ENCODE data around the gene MYBBP1A.

MYBBP1A gene

DNA sequence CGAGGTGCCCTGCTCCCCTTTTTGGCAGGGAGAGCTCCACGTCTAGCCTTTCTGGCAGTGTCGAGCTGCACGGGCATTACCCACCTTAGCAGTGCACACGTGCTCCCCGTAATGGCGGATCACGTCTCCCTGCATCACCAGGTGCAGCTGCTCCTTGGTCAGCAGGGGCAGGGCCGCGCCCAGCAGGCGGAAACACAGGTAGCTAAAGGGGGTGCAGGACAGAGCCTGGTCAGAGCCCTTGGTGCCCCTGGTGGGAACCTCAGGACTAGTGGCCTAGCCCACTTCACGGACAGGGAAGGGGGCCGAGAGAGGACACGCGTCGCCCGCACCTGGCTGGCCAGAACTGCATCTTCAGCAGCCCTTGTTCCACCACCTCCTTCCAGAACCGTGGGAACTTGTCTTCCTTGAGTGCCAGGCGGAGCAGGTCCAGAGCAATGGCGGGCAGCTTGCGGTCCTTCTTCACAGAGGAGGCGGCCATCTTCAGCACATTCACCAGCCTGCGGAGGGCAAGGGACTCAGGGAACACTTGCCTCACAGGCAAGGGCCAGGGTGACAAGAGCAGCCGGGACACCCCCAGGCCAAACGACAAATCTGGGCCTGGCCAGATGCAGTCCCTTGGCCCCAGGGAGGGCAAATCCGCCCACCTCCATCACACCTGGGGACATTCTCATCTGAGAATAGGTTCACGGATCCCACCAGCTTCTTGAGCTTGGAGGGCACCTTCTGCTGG is 3.2 kb downstream of the MYBBP1A start:
- Histone ChIP-seq H3K36me3 (ENCODE audit: insufficient read depth, low read length) (peaks cover 30% of the 10 kb centered on the region), H3K9ac (ENCODE audit: low read depth, low read length) (no peak overlapping the region), H3K4me1 (ENCODE audit: insufficient read depth, low read length) (peaks cover 12% of the 10 kb centered on the region; the same call in 1 of the 2 replicates), H3K9me3 (ENCODE audit: control insufficient read depth, insufficient read depth, low read length) (no peaks in the 10 kb centered on the region)

DNA sequence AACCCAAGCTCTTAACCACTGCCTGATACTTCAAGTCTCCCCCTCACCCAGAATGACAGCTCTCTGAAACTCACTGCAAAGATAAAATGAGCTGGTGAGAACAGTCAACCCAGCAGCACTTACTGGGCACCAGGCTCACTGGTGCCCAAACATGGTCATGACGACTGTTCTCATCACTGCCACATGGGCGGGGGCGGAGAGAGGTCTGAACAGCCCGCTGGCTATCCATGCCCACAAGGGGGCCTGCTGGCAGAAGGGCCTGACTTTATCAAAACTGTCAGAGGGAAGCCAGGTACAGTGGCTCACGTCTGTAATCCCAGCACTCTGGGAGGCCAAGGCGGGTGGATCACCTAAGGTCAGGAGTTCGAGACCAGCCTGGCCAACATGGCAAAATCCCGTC is 4.0 kb downstream of the MYBBP1A start:
- H3K36me3 ChIP-seq (ENCODE audit: insufficient read depth, low read length), result peaks cover 31% of the 10 kb centered on the region
- H3K9ac ChIP-seq (ENCODE audit: low read depth, low read length), result no peak overlapping the region
- no peaks in the 10 kb centered on the region for H3K9me3 ChIP-seq (ENCODE audit: control insufficient read depth, insufficient read depth, low read length)
- peaks cover 10% of the 10 kb centered on the region; the same call in 1 of the 2 replicates for H3K4me1 ChIP-seq (ENCODE audit: insufficient read depth, low read length)

DNA sequence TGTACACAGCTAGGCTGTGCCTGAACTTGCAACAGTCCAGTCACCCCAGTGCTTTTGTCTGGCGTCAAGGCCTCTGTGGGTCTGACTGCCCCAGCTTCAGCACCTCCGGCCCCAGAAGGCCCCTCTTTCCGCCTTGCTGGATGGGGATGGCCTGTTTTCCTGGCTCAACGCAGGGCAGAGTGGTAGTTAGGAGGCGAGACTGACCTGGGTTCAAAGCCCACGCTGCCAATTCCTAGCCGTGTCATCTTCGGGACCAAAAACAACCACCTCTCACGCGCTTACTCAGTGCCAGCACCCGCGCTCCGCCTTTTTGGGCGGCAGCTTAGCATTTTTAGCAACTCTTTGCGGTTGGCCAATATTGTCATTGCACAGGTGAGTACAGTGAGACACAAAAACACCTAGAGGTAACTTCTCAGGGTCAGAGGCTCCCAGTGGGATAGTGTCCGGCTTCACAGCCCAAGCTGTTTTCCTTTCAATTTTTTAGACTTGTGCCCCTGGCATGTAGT is 4.6 kb downstream of the MYBBP1A start:
- Histone ChIP-seq H3K4me1 (ENCODE audit: insufficient read depth, low read length) (peaks cover 8% of the 10 kb centered on the region; the same call in 1 of the 2 replicates), H3K9ac (ENCODE audit: low read depth, low read length) (no peak overlapping the region), H3K36me3 (ENCODE audit: insufficient read depth, low read length) (peaks cover 31% of the 10 kb centered on the region), H3K9me3 (ENCODE audit: control insufficient read depth, insufficient read depth, low read length) (no peaks in the 10 kb centered on the region)

DNA sequence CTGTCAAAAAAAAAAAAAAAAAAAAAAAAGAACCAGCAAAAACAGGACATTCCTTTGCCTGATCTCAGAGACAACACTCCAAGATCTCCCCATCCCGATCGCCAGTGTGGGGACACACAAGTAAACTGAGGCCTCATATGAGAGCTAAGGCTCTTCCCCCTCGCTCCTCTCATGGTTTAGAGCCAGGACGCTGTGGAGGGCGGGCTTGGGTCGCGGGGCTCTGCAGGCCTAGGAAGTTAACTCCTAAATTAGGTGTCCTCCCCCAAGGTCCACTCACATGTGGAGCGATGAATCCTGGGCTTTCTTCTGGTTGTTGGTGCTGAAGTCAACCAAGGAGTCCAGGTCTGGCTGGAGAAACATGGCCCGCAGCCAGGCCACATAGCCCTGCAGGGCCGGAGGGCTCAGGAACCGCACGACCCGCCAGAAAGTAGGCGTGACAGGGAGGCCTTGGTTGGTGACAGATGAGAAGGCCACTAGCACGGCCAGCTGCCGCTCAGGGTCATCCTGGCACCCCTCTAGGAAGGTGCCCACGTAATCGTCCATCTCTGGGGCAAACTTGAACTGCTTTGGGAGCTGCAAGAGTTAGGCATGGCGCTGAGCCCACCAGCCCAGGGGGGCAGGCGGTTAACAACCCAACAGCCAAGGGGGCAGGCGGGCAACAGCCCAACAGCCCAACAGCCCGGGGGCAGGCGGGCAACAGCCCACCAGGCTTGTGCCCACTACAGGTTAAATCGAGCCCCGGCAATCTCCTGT is 5.2 kb downstream of the MYBBP1A start:
- Histone ChIP-seq H3K9me3 (ENCODE audit: control insufficient read depth, insufficient read depth, low read length) (no peaks in the 10 kb centered on the region), H3K9ac (ENCODE audit: low read depth, low read length) (no peak overlapping the region), H3K4me1 (ENCODE audit: insufficient read depth, low read length) (peaks cover 8% of the 10 kb centered on the region; the same call in 1 of the 2 replicates), H3K36me3 (ENCODE audit: insufficient read depth, low read length) (peaks cover 31% of the 10 kb centered on the region)

DNA sequence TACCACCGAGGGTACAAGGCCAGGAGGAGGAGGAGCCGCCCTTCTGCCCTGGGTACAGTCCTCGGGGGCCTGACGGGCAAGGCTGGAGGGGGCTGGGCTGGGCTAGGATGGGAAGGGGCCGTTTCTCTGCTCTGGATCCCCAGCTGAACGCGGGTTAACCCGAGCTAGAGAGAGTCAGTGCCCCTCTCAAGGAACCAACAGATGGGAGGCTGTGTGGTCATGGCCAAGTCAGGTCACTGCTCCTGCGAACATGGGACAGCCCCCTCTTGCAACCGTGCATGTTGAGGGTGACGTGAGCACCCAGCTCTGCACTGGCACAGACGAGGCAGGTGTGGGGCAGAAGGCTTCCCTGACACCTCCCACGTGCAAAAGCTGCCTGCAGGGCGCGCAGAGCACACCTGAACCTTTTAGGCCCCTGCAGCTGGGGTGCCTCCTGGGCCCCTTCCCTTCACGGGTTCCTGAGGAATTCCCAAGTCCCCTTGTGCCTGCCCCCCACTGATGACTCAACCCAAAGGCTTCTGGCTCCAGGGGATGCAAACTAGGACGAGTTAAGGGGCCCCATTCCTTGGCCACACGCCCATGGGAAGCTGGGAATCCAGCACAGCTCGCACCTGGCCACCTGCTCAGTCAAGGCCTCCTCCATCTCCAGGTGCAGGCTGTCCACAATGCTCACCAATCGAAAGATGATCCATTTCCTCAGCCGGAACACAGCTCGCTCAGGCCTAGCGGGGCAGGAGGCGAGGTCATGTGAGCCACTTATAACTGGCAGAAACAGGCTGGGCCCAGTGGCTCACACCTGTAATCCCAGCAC is 6.3 kb downstream of the MYBBP1A start:
- Histone ChIP-seq H3K36me3 (ENCODE audit: insufficient read depth, low read length) (peaks cover 31% of the 10 kb centered on the region), H3K9ac (ENCODE audit: low read depth, low read length) (no peak overlapping the region)

DNA sequence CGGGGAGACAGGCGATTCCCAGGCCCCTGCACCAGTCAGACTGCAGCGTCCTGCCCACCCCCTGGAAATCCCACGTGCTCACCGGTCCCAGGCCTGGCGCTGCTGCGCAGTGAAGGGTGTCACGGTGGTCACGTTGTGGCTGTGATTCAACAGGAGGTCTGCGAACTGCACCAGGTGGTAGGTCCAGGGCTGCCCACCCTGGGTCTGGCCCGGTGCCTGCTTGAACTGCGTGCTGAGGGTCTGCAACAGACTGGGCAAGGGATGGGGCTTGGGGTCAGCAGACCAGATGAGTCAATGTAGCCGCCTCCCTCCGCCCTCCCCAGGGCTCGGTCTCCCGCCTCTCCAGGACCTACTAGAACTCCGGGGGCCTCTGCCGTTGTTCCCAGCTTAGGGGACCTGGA is 7.1 kb downstream of the MYBBP1A start:
- peaks cover 25% of the 10 kb centered on the region for H3K36me3 ChIP-seq (ENCODE audit: insufficient read depth, low read length)
- H3K4me1 ChIP-seq (ENCODE audit: insufficient read depth, low read length), result peaks cover 2% of the 10 kb centered on the region; the same call in 1 of the 2 replicates

More for the DNA sequence above, 6.3 kb downstream of the MYBBP1A start:
- Histone ChIP-seq H3K9me3 (ENCODE audit: control insufficient read depth, insufficient read depth, low read length) (no peaks in the 10 kb centered on the region), H3K4me1 (ENCODE audit: insufficient read depth, low read length) (peaks cover 4% of the 10 kb centered on the region; the same call in 1 of the 2 replicates)

DNA sequence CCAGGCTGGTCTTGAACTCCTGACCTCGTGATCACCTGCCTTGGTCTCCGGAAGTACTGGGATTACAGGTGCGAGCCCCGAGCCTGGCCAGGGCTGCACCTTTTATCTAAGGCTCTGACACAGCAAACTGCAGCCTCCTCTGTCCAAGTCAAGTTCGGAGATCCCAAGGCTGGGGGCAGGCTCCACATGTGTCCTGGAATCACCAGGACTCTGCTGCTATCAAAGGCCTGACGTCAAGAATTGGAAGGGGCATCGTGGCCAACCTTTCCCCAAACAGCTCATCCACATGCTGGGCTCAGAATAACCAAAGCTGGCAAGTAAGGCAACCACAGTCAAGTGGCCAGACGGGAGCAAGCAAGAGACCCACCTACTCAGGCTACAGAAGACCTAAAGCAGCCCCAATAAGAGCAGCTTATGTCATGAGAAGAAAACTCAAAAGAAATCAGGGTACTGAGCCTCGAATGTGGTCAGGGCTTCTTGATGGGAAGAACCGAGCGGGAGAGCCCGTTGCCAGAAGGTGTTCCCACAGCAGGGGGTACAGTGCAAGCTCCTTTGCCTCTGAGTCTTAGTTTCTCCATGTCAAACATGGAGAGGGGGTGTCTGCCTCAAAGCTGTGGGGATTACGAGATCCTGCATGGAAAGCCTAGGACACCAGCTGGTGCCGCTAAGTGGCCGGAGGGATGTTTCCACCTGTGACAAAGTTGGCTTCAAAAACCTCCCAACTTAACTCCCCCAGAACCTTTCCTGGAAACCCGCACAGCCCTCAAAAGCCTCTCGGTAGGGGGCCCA is 7.9 kb downstream of the MYBBP1A start:
- no peaks in the 10 kb centered on the region for H3K9me3 ChIP-seq (ENCODE audit: control insufficient read depth, insufficient read depth, low read length)
- peaks cover 22% of the 10 kb centered on the region for H3K36me3 ChIP-seq (ENCODE audit: insufficient read depth, low read length)
- H3K9ac ChIP-seq (ENCODE audit: low read depth, low read length), result no peak overlapping the region
- peaks cover 2% of the 10 kb centered on the region; the same call in 1 of the 2 replicates for H3K4me1 ChIP-seq (ENCODE audit: insufficient read depth, low read length)

More for the DNA sequence above, 7.1 kb downstream of the MYBBP1A start:
- no peak overlapping the region for H3K9ac ChIP-seq (ENCODE audit: low read depth, low read length)
- H3K9me3 ChIP-seq (ENCODE audit: control insufficient read depth, insufficient read depth, low read length), result no peaks in the 10 kb centered on the region

DNA sequence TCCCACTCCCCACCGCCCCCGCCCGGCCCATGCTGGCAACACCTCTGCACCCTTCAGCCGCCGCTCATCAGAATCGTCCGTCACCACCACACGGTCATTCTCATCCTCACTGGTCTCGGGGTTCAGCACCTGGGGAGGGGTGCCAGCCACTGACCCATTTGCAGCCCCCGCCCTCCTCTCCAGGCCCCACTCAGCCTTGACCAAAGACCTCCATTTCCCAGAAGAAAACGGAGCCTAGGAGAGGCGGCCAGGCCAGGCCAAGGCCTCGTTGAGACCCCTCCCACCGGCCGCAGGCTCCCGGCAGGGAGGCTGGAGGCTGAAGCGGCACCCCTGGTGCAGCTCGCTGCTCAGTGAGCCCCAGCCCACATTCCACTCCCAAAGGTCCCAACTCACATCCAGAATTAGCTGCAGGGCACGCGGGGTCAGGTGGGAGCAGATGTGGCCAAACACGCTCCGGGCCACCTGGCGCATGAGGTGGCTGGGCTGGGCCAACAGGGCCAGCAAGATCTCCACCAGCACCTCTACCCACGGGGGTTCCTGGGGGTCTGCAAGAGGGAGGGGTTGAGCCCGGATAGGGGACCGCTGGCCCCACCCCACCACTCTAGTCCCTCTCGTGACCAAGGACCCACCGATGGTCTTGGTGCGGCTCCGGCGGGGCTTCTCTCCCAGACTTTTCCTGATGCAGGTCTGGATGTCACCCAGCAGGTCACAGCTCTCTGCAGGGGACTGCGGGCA is 9.8 kb downstream of the MYBBP1A start:
- Histone ChIP-seq H3K36me3 (ENCODE audit: insufficient read depth, low read length) (peaks cover 22% of the 10 kb centered on the region), H3K9me3 (ENCODE audit: control insufficient read depth, insufficient read depth, low read length) (no peaks in the 10 kb centered on the region), H3K9ac (ENCODE audit: low read depth, low read length) (no peak overlapping the region), H3K4me1 (ENCODE audit: insufficient read depth, low read length) (peaks cover 2% of the 10 kb centered on the region; the same call in 1 of the 2 replicates)

DNA sequence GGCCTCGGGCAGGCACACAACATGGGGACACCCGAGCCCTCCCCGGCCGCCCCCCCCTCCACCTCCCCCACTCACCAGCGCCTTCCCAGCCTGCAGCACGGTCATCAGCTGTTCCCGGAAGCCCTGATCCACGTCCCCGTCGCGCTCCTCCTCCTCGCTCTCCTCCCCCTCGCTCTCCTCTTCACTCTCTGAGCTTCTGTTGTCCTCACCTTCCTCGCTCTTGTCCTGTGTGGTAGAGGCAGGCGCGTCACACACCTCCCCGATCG is 10.3 kb downstream of the MYBBP1A start:
- peaks cover 20% of the 10 kb centered on the region for H3K36me3 ChIP-seq (ENCODE audit: insufficient read depth, low read length)
- H3K4me1 ChIP-seq (ENCODE audit: insufficient read depth, low read length), result peaks cover 2% of the 10 kb centered on the region; the same call in 1 of the 2 replicates

DNA sequence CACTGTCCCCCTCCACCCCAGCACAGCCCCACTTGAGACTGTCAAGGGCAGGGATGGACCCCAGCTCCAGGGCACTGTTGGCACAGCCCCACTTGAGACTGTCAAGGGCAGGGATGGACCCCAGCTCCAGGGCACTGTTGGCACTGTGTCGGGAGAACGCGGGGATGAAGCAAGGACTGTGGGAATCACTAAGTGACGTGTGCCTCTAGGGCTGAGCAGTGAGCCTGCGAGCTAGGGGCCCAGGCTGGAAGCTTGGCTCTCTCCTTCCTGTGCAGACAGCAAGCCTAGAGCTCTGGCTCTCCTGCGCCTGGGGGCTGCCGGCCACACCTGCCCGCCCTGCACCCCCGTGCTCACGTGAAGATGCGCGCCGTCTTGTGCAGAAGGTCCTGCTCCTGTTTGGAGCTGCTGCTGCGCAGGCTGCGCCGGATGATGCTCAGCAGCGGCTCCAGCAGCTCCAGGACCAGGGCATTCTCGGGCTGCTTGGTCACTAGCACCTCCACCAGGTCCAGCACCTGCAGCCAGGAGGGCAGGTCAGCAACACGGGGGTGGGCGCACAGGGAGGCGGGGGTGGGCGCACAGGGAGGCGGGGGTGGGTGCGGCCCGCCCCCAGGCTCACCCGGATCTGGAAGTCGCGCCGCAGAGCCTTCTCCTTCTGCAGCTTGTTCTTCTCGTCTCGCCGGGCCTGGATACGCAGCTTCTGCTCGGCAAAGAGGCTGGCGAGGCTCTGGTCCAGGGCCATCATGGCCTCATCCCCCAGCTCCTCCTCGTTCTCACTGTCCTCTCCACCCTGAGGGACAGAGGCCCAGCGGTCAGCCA is 10.8 kb downstream of the MYBBP1A start:
- Histone ChIP-seq H3K4me1 (ENCODE audit: insufficient read depth, low read length) (peaks cover 2% of the 10 kb centered on the region; the same call in 1 of the 2 replicates), H3K9ac (ENCODE audit: low read depth, low read length) (no peak overlapping the region), H3K9me3 (ENCODE audit: control insufficient read depth, insufficient read depth, low read length) (no peaks in the 10 kb centered on the region), H3K36me3 (ENCODE audit: insufficient read depth, low read length) (peaks cover 16% of the 10 kb centered on the region)

More for the DNA sequence above, 10.3 kb downstream of the MYBBP1A start:
- Histone ChIP-seq H3K9ac (ENCODE audit: low read depth, low read length) (no peak overlapping the region), H3K9me3 (ENCODE audit: control insufficient read depth, insufficient read depth, low read length) (no peaks in the 10 kb centered on the region)

DNA sequence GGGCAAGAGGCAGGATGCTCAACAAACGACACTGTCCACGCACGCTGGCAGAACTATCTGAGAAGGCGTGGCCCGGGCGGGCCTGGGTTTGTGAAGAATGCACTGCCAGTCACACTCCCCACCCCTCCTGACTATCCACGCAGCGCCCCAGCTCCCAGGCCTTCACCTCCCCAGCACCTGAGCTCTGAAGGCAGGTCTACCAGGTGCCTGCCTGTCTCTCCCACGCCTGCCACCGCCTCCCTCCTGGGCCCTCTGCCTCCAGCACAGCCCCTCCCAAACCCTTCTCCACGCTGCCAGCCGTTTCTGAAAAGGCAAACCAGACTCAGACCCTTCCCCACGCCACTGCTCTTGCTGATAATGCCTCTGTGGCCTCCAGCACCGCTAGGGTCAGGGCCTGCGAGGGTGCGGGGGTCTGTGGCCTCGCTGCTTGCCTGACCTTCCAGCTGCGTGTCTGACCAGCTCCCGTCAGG is 11.6 kb downstream of the MYBBP1A start:
- H3K36me3 ChIP-seq (ENCODE audit: insufficient read depth, low read length), result peaks cover 11% of the 10 kb centered on the region
- H3K9ac ChIP-seq (ENCODE audit: low read depth, low read length), result no peak overlapping the region
- H3K9me3 ChIP-seq (ENCODE audit: control insufficient read depth, insufficient read depth, low read length), result no peaks in the 10 kb centered on the region
- no peaks in the 10 kb centered on the region for H3K4me1 ChIP-seq (ENCODE audit: insufficient read depth, low read length)

DNA sequence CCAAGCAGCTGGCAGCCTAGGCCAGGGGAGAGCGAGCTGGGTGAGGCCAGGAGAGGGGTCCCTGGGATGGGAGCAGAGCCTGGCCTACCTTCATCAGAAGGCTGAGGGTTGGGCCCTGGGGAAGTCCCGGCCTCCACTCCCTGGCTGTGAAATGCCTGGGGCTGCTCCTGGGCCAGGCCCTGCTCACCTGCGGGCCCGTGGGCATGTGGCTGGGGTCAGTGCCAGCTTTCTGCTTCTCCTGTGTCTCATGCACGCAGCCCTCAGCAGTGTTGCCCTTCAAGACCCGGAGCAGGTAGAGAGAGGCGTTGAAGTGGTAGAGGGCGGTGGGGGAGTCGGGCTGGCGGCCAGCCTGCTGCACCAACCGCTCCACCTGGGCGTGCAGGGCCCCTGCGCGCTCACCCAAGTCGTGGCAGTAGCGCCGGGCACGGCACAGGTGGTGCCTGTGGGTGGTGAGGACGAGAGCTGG is 12.4 kb downstream of the MYBBP1A start:
- no peak overlapping the region for H3K9ac ChIP-seq (ENCODE audit: low read depth, low read length)
- H3K36me3 ChIP-seq (ENCODE audit: insufficient read depth, low read length), result peaks cover 7% of the 10 kb centered on the region
- H3K4me1 ChIP-seq (ENCODE audit: insufficient read depth, low read length), result no peaks in the 10 kb centered on the region

More for the DNA sequence above, 12.4 kb downstream of the MYBBP1A start:
- H3K9me3 ChIP-seq (ENCODE audit: control insufficient read depth, insufficient read depth, low read length), result no peaks in the 10 kb centered on the region
